Epithelial cell of proximal tubule (primary cell): ENCODE results near the gene PTF1A. TPM values are rescaled to one million over a fixed set of nuclear protein-coding genes. Genes with fewer than 3 reads are reported as not detected.

Source experiments
- DNase-seq: peaks from one replicate; pipeline ENCODE4 v3.0.0-alpha.2; 2011; ENCODE audit warnings: low read depth
- H3K4me3 ChIP-seq: 2 replicates; pipeline ENCODE4 v1.5.1; 2011; ENCODE audit warnings: low read depth, mild to moderate bottlenecking, low read length
- total RNA-seq: library from RNA; depleted of rRNA; stranded (reverse); fragments of >200 nt; gene quantifications from 2 replicates; pipeline ENCODE4 v1.2.3, GENCODE V29; 2015
- TF ChIP-seq, protein P1 (sequence below): conservative IDR thresholded peaks from 2 replicates; pipeline ENCODE4 v1.5.1; 2012; ENCODE audit warnings: low read depth, mild to moderate bottlenecking, low read length

PTF1A gene
- total RNA-seq, 1 donor from 2014 or later: not detected

GRCh38 chr10:23187155-23187554 lies 5.0 kb upstream of the PTF1A start:
- no peak for DNase-seq
- no peak overlapping the region for H3K4me3 ChIP-seq
- TF ChIP-seq, protein P1, sequence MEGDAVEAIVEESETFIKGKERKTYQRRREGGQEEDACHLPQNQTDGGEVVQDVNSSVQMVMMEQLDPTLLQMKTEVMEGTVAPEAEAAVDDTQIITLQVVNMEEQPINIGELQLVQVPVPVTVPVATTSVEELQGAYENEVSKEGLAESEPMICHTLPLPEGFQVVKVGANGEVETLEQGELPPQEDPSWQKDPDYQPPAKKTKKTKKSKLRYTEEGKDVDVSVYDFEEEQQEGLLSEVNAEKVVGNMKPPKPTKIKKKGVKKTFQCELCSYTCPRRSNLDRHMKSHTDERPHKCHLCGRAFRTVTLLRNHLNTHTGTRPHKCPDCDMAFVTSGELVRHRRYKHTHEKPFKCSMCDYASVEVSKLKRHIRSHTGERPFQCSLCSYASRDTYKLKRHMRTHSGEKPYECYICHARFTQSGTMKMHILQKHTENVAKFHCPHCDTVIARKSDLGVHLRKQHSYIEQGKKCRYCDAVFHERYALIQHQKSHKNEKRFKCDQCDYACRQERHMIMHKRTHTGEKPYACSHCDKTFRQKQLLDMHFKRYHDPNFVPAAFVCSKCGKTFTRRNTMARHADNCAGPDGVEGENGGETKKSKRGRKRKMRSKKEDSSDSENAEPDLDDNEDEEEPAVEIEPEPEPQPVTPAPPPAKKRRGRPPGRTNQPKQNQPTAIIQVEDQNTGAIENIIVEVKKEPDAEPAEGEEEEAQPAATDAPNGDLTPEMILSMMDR: no peak

DNA sequence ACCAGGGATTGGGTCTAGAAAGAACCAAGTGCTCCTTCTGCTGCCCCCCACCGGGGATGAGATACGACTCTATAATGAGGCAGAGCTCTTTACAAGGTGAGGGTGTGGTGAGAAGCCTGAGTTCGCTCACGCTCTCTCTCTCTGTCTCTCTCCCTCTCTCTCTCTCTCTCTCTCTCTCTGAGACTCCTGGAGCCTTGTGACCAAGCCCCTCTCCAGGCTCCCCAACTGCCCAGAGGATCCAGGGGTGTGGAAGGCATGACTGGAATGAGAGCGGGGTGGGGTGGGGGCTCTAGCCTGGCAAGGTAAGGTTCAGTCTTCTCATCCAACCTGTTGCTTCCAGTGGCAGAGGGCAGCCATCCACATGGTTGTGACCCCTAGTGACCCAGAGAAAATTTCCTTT lies 3.1 kb upstream of the PTF1A start:
- no peak overlapping the region for H3K4me3 ChIP-seq
- no peak for DNase-seq
- TF ChIP-seq, protein P1: no peak

- no peak overlapping the region for H3K4me3 ChIP-seq
- DNase-seq: no peak
- TF ChIP-seq, protein P1: no peak
Measured at GRCh38 chr10:23190872-23191763, 994 bp upstream of the PTF1A start.

DNA sequence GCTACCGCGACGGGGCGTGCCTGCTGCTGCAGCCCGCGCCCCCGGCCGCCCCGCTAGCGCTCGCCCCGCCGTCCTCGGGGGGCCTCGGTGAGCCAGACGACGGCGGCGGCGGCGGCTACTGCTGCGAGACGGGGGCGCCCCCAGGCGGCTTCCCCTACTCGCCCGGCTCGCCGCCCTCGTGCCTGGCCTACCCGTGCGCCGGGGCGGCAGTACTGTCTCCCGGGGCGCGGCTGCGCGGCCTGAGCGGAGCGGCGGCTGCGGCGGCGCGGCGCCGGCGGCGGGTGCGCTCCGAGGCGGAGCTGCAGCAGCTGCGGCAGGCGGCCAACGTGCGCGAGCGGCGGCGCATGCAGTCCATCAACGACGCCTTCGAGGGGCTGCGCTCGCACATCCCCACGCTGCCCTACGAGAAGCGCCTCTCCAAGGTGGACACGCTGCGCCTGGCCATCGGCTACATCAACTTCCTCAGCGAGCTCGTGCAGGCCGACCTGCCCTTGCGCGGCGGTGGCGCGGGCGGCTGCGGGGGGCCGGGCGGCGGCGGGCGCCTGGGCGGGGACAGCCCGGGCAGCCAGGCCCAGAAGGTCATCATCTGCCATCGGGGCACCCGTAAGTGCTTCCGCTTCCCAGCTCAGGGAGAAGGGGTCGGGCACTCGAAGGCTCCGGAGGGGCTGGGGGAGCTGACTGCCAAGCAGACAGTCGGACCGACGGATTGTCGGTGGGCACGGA lies 761 bp downstream of the PTF1A start:
- TF ChIP-seq, protein P1: no peak
- H3K4me3 ChIP-seq: no peak overlapping the region
- no peak for DNase-seq

- TF ChIP-seq, protein P1: no peak
- no peak overlapping the region for H3K4me3 ChIP-seq
- no peak for DNase-seq
Measured at GRCh38 chr10:23193435-23194074, 1.4 kb downstream of the PTF1A start.

DNA sequence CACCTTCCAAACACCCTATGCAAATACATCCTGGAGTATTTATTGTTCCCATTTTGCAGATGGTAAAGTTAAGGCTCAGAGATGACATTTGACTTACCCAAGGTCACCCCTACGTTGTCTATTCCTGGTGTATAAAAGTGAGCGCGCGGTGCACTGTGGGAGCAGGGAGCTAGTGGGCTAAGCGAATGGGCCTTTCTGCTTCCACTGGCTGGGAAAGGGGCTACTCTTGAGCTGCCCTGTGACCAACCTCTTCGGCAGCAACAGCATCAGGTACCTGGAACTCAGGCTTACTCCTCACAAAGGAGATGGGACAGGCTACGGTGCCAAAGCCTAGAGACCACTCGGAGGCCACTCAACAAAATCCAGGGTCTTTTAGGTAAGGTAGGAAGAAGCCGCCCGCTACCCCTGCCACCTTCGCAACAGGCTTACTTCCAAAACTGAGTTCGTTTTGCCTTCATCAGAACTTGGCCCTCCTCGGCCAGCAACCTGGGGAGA lies 2.4 kb downstream of the PTF1A start:
- DNase-seq: no peak
- no peak overlapping the region for H3K4me3 ChIP-seq
- TF ChIP-seq, protein P1: no peak
